GM21825 (cell line): ENCODE data around the gene UBP1.
"Not testable (repeated sequence)": the region's sequence is repeated elsewhere in the genome, so short reads cannot be mapped to it uniquely, and the experiment has no call there.

ENCODE experiments used
- ATAC-seq: cut with Tn5 transposase; IDR thresholded peaks from one replicate; pipeline ENCODE4 v1.9.1; 2021; ENCODE audit warnings: mild to moderate bottlenecking, moderate library complexity; ENCODE audit not compliant: unreplicated experiment

UBP1 gene

GRCh38 chr3:33338936-33339465 is 101.2 kb downstream of the UBP1 start:
- not testable (repeated sequence) for ATAC-seq
